GM12878 (cell line): Measurements from ENCODE around the gene HAUS7. TPM values are rescaled to one million over a fixed set of nuclear protein-coding genes. Genes with fewer than 3 reads are reported as not detected.

Experiments used
- ATAC-seq: fragments of 200-7000 bp; cut with Tn5 transposase; 3 replicates; pipeline ENCODE4 v1.9.1; 2020; ENCODE audit warnings: mild to moderate bottlenecking, moderate library complexity
- BruUV-seq: library from RNA; stranded (reverse); fragments of 400-500 nt; replicated peaks from 2 replicates; lab custom pipeline; 2021; lab: Mats Ljungman, UMichigan
- CTCF ChIA-PET: fragments of 300-600 bp; sonication (Branson Sonifier 250); formaldehyde crosslinking; extraction: SDS; loops from one replicate; lab custom pipeline; 2021; ENCODE audit warnings: inconsistent platforms; lab: Yijun Ruan, JAX
- POLR2A ChIA-PET: fragments of 350-600 bp; formaldehyde crosslinking; extraction: SDS; loops from one replicate; lab custom pipeline; 2021; ENCODE audit warnings: inconsistent platforms; lab: Charles Lee
- RAD21 ChIA-PET: fragments of 300-600 bp; sonication (Branson Sonifier 250); formaldehyde crosslinking; loops from one replicate; lab custom pipeline; 2023; ENCODE audit warnings: antibody characterized with exemption; ENCODE audit not compliant: unreplicated experiment; lab: Charles Lee
- SMC1A ChIA-PET: fragments of 300-600 bp; sonication (Branson Sonifier 250); formaldehyde crosslinking; loops from one replicate; lab custom pipeline; 2023; ENCODE audit not compliant: unreplicated experiment, uncharacterized antibody; lab: Charles Lee
- DNase-seq: peaks from one replicate; pipeline ENCODE4 v3.0.0-alpha.2; 2011; ENCODE audit warnings: low read depth, low spot score
- FAIRE-seq: peaks from 3 replicates; lab custom pipeline; 2011; peaks lifted over from hg19 to GRCh38; lab: Jason Lieb, UNC
- H2AFZ ChIP-seq: 2 replicates; pipeline ENCODE4 v1.6.0; 2011; ENCODE audit warnings: low read depth, low read length, control low read depth; ENCODE audit not compliant: control insufficient read depth
- H3K27ac ChIP-seq: 2 replicates; pipeline ENCODE4 v1.5.1; 2011; ENCODE audit warnings: control low read depth; ENCODE audit not compliant: control insufficient read depth, insufficient read depth
- H3K27me3 ChIP-seq, 2 experiments: replicated peaks in 1 of 2; 2 replicates each; pipeline versions ENCODE4 v1.6.0 to v1.6.1; 2011; ENCODE audit warnings: low read length in 1 of 2; ENCODE audit not compliant: control insufficient read depth in 2 of 2, insufficient read depth in 2 of 2
- H3K36me3 ChIP-seq, 2 experiments: 2 replicates each; pipeline ENCODE4 v1.5.1; 2011; ENCODE audit warnings: low read length in 1 of 2; ENCODE audit not compliant: control insufficient read depth in 2 of 2, insufficient read depth in 2 of 2
- H3K4me1 ChIP-seq: 2 replicates; pipeline ENCODE4 v1.6.1; 2011; ENCODE audit warnings: mild to moderate bottlenecking, low read length, moderate library complexity, mixed read lengths; ENCODE audit not compliant: control insufficient read depth, insufficient read depth
- H3K4me2 ChIP-seq: 2 replicates; pipeline ENCODE4 v1.6.0; 2011; ENCODE audit warnings: control low read depth; ENCODE audit not compliant: control insufficient read depth, insufficient read depth
- H3K4me3 ChIP-seq: fragments of 200-600 bp; sonication (generic); 2 replicates; pipeline ENCODE4 v1.5.1; 2016
- H3K79me2 ChIP-seq: 2 replicates; pipeline ENCODE4 v1.6.0; 2011; ENCODE audit warnings: low read length; ENCODE audit not compliant: control insufficient read depth, insufficient read depth
- H3K9ac ChIP-seq: 2 replicates; pipeline ENCODE4 v1.8.0; 2011; ENCODE audit warnings: low read length, control low read depth, mixed read lengths; ENCODE audit not compliant: control insufficient read depth, insufficient read depth
- H3K9me3 ChIP-seq: replicated peaks from 3 replicates; pipeline ENCODE4 v1.5.1; 2011; ENCODE audit warnings: mild to moderate bottlenecking, low read length; ENCODE audit not compliant: control insufficient read depth, insufficient read depth
- H4K20me1 ChIP-seq: 2 replicates; pipeline ENCODE4 v1.6.0; 2011; ENCODE audit not compliant: control insufficient read depth, insufficient read depth
- EP300 ChIP-seq, 2 experiments: fragments of 150-350 bp in 1 of 2; IDR thresholded peaks; 2 replicates each; pipeline ENCODE4 v1.6.1; 2011 to 2012; ENCODE audit warnings: low read depth in 2 of 2, low read length in 2 of 2, borderline replicate concordance in 1 of 2, improper control_type of control experiment in 1 of 2, inconsistent platforms in 1 of 2; ENCODE audit not compliant: control insufficient read depth in 1 of 2
- JUND ChIP-seq: IDR thresholded peaks from 2 replicates; pipeline ENCODE4 v1.6.1; 2012; ENCODE audit warnings: low read depth, mild to moderate bottlenecking, low read length, improper control_type of control experiment, moderate library complexity
- POLR2A ChIP-seq: IDR thresholded peaks from 2 replicates; pipeline ENCODE4 v1.6.1; 2011; ENCODE audit warnings: low read depth, mild to moderate bottlenecking, low read length
- RB1 ChIP-seq: fragments of 450-650 bp; formaldehyde crosslinking; IDR thresholded peaks from 2 replicates; pipeline ENCODE4 v1.6.1; 2017; ENCODE audit warnings: mild to moderate bottlenecking, borderline replicate concordance
- RELA ChIP-seq: fragments of 450-650 bp; IDR thresholded peaks from 2 replicates; pipeline ENCODE4 v1.8.0; 2014; ENCODE audit warnings: borderline replicate concordance; ENCODE audit not compliant: partially characterized antibody
- YY1 ChIP-seq: IDR thresholded peaks from 2 replicates; pipeline ENCODE4 v1.6.1; 2011; ENCODE audit warnings: low read depth, mild to moderate bottlenecking, low read length
- WGBS: methylation state at CpG from one replicate; pipeline ENCODE4 v1.1.6; 2016; ENCODE audit warnings: low lambda C conversion rate; ENCODE audit not compliant: insufficient replicate concordance, insufficient coverage; ENCODE audit errors: missing lambda C conversion rate; 5-methylcytosine and 5-hydroxymethylcytosine counted together
- in situ Hi-C: fragments of 300-500 bp; cut with MboI; formaldehyde crosslinking; loops from 9 replicates; pipeline ENCODE4 v1.14.3; 2018; ENCODE audit warnings: mixed read lengths
- intact Hi-C: fragments of 100-400 bp; cut with micrococcal nuclease; formaldehyde crosslinking; loops from one replicate; pipeline ENCODE4 v1.14.2; 2022; ENCODE audit not compliant: unreplicated experiment
- polyA plus RNA-seq, 11 experiments: library from polyadenylated mRNA; depleted of rRNA in 4 of 11; unstranded in 6 of 11; stranded (reverse) in 5 of 11; fragments of >200 nt; fragmentation: Nextera tagmentation in 4 of 11; fragmentation: Illumina TruSeq in 1 of 11; extraction: Ambion mirVana in 4 of 11; extraction: Trizol in 1 of 11; gene quantifications; 1 replicate in 1 of 11; 2 replicates in 10 of 11; pipeline versions ENCODE4 v1.2.1 to v1.2.3, GENCODE V29; 2011 to 2016; ENCODE audit warnings: inconsistent platforms in 2 of 11, missing spikeins in 2 of 11, low read depth in 1 of 11
- total RNA-seq, 4 experiments: library from RNA; depleted of rRNA in 3 of 4; stranded (reverse); fragments of >200 nt in 3 of 4; fragmentation: Illumina TruSeq in 1 of 4; extraction: Trizol in 1 of 4; gene quantifications; 2 replicates each; pipeline versions ENCODE4 v1.2.1 to v1.2.3, GENCODE V29; 2013 to 2021
- TF ChIP-seq, protein P1 (sequence below): fragments of 150-350 bp; IDR thresholded peaks from 2 replicates; pipeline ENCODE4 v1.6.1; 2014; ENCODE audit warnings: mild to moderate bottlenecking, low read depth, low read length
- TF ChIP-seq, protein P2 (sequence below): fragments of 450-650 bp; IDR thresholded peaks from 2 replicates; pipeline ENCODE4 v1.6.1; 2016; ENCODE audit warnings: mild to moderate bottlenecking
- TF ChIP-seq, protein P3 (sequence below): fragments of 450-650 bp; IDR thresholded peaks from 2 replicates; pipeline ENCODE4 v1.6.1; 2017; ENCODE audit warnings: mild to moderate bottlenecking

The HAUS7 gene
- total and polyA plus RNA-seq, 10 of the 15 experiments (the other 5 are each of a cell fraction or from before 2014, with no cell fraction given) = 6.7 to 63.3 (median 24.1) TPM

DNA sequence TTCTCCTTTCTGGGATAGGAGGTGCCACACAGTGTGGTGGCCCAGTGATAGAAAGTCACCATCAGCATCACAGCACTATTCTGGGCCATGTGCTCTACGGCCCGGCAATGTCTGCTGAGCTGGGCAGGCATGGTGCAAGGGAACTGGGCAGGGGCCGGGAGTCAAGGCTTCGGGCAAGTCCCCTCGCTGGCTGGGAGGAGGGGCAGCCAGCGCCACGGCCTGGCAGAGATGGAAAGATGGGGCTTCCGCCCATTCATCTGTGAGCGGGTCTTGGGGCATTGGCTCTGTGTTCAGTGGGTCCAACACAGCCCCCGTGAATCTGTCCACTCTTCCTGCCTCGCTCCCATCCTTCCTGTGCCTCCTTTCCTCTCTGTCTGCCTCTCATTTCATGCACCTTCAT lies 40.0 kb upstream of the HAUS7 start:
- Histone ChIP-seq H3K9me3 (no peaks in the 10 kb centered on the region; the same call in 2 of the 3 replicates), H4K20me1 (no peaks in the 10 kb centered on the region), H2AFZ (no peak overlapping the region), H3K79me2 (no peaks in the 10 kb centered on the region), H3K9ac (no peak overlapping the region)
- ChIA-PET CTCF (interaction anchor here (0.8 to 1.0 kb wide), 2 partner anchors 29 to 174 kb away, joined by 4 read pairs; no protein-coding TSS in a partner anchor), SMC1A (no interaction called here)
- intact Hi-C loops = no loop called here
- TF ChIP-seq POLR2A (no peak), RELA (no peak), JUND (no peak), RB1 (no peak), EP300 (IDR thresholded peaks at IDR 0.05; ENCODE audit: borderline replicate concordance in 1 of 2, control insufficient read depth in 1 of 2, low read depth in 2 of 2, low read length in 2 of 2) (no peak), YY1 (no peak)
- TF ChIP-seq, protein P1, sequence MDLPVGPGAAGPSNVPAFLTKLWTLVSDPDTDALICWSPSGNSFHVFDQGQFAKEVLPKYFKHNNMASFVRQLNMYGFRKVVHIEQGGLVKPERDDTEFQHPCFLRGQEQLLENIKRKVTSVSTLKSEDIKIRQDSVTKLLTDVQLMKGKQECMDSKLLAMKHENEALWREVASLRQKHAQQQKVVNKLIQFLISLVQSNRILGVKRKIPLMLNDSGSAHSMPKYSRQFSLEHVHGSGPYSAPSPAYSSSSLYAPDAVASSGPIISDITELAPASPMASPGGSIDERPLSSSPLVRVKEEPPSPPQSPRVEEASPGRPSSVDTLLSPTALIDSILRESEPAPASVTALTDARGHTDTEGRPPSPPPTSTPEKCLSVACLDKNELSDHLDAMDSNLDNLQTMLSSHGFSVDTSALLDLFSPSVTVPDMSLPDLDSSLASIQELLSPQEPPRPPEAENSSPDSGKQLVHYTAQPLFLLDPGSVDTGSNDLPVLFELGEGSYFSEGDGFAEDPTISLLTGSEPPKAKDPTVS = no peak
- TF ChIP-seq, protein P2, sequence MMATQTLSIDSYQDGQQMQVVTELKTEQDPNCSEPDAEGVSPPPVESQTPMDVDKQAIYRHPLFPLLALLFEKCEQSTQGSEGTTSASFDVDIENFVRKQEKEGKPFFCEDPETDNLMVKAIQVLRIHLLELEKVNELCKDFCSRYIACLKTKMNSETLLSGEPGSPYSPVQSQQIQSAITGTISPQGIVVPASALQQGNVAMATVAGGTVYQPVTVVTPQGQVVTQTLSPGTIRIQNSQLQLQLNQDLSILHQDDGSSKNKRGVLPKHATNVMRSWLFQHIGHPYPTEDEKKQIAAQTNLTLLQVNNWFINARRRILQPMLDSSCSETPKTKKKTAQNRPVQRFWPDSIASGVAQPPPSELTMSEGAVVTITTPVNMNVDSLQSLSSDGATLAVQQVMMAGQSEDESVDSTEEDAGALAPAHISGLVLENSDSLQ = no peak
- TF ChIP-seq, protein P3, sequence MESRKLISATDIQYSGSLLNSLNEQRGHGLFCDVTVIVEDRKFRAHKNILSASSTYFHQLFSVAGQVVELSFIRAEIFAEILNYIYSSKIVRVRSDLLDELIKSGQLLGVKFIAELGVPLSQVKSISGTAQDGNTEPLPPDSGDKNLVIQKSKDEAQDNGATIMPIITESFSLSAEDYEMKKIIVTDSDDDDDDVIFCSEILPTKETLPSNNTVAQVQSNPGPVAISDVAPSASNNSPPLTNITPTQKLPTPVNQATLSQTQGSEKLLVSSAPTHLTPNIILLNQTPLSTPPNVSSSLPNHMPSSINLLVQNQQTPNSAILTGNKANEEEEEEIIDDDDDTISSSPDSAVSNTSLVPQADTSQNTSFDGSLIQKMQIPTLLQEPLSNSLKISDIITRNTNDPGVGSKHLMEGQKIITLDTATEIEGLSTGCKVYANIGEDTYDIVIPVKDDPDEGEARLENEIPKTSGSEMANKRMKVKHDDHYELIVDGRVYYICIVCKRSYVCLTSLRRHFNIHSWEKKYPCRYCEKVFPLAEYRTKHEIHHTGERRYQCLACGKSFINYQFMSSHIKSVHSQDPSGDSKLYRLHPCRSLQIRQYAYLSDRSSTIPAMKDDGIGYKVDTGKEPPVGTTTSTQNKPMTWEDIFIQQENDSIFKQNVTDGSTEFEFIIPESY = no peak
- TF ChIP-seq, all 136 proteins: peak for 0
- in situ Hi-C loops = no loop called here
- no peak for ATAC-seq
- no peaks in the 10 kb centered on the region for H3K27me3 ChIP-seq
- no peak overlapping the region for H3K4me2 ChIP-seq
- H3K36me3 ChIP-seq = no peaks in the 10 kb centered on the region
- WGBS = 41% methylated on average over 10 of the region's 11 CpGs
- no peak overlapping the region for H3K4me3 ChIP-seq
- H3K4me1 ChIP-seq = no peaks in the 10 kb centered on the region
- no peak for FAIRE-seq
- ChIA-PET RAD21 (no interaction called here), POLR2A (no interaction called here)
- no peak for DNase-seq
- BruUV-seq = no TSS peak
- no peak overlapping the region for H3K27ac ChIP-seq
